WERI-Rb-1 (cell line): ENCODE measurements around the gene HAL.

Experiments used
- DNase-seq: peaks from one replicate; pipeline ENCODE4 v3.0.0-alpha.2; 2020
- H3K27ac ChIP-seq: fragments of 250-450 bp; sonication (Bioruptor Pico); 2 replicates; pipeline ENCODE4 v1.5.1; 2020; ENCODE audit warnings: mild to moderate bottlenecking, moderate library complexity
- H3K27me3 ChIP-seq: fragments of 250-450 bp; sonication (Bioruptor Pico); 2 replicates; pipeline ENCODE4 v1.5.1; 2021; ENCODE audit warnings: mild to moderate bottlenecking, low read depth, moderate library complexity; ENCODE audit not compliant: insufficient read depth, severe bottlenecking
- H3K36me3 ChIP-seq: fragments of 250-450 bp; sonication (Bioruptor Pico); 2 replicates; pipeline ENCODE4 v1.5.1; 2020; ENCODE audit warnings: mild to moderate bottlenecking, moderate library complexity
- H3K4me3 ChIP-seq: 2 replicates; pipeline ENCODE4 v1.5.1; 2011; ENCODE audit warnings: low read depth, mild to moderate bottlenecking, control low read depth, low read length
- H3K9me3 ChIP-seq: fragments of 250-450 bp; sonication (Bioruptor Pico); 2 replicates; pipeline ENCODE4 v1.5.1; 2021; ENCODE audit warnings: mild to moderate bottlenecking, moderate library complexity; ENCODE audit not compliant: severe bottlenecking
- TF ChIP-seq, protein P1 (sequence below): IDR thresholded peaks from 2 replicates; pipeline ENCODE4 v1.5.1; 2011; ENCODE audit warnings: low read depth, mild to moderate bottlenecking, control low read depth, inconsistent platforms, low read length

HAL gene

DNA sequence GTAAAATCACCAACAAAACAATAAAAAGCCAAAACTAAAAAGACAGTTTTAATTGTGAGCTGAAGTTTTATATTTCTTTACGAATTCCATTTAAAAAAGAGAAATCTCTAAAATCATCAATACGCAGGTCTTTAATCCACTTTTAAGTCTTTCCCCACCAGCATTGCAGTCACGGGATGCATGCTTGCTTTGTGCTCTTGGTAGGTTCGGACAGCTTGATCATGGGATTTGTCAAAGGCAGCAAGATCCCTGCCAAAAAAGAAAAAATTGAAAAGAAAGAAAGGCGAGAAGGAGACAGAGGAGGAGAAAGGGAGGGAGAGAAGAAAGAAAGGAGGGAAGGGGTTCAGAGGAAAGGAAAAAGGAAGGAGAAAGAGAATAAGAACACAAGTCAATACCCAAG is 4.7 kb upstream of the HAL start:
- H3K27me3 ChIP-seq: no peaks in the 10 kb centered on the region
- peaks cover 7% of the 10 kb centered on the region; the same call in 1 of the 2 replicates for H3K36me3 ChIP-seq

DNA sequence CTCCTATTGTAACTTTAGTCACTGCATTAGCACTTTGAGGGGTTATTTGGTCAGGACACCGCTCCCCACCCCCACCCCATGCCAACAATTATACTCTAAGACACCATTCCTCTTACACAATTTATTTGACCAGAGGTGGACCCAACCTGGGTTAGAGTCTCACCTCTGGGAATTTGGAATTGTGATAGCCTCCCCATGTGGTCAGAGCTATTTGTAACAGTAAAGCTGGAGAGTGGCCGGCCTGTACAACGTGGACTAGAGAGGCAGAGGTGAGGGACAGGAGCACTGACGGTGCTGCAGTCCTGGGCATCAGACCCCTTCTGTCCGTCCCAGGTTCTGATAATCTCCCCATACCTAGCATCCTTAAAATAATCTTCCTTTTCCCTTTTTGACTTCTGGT is 3.3 kb upstream of the HAL start:
- H3K27ac ChIP-seq: no peak overlapping the region
- no peak overlapping the region for H3K4me3 ChIP-seq
- H3K9me3 ChIP-seq: no peaks in the 10 kb centered on the region
- TF ChIP-seq, protein P1, sequence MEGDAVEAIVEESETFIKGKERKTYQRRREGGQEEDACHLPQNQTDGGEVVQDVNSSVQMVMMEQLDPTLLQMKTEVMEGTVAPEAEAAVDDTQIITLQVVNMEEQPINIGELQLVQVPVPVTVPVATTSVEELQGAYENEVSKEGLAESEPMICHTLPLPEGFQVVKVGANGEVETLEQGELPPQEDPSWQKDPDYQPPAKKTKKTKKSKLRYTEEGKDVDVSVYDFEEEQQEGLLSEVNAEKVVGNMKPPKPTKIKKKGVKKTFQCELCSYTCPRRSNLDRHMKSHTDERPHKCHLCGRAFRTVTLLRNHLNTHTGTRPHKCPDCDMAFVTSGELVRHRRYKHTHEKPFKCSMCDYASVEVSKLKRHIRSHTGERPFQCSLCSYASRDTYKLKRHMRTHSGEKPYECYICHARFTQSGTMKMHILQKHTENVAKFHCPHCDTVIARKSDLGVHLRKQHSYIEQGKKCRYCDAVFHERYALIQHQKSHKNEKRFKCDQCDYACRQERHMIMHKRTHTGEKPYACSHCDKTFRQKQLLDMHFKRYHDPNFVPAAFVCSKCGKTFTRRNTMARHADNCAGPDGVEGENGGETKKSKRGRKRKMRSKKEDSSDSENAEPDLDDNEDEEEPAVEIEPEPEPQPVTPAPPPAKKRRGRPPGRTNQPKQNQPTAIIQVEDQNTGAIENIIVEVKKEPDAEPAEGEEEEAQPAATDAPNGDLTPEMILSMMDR: no peak
- DNase-seq: no peak
- no peaks in the 10 kb centered on the region for H3K36me3 ChIP-seq
- H3K27me3 ChIP-seq: no peaks in the 10 kb centered on the region

More for the DNA sequence above, 4.7 kb upstream of the HAL start:
- Histone ChIP-seq H3K4me3 (no peak overlapping the region), H3K9me3 (no peaks in the 10 kb centered on the region), H3K27ac (no peak overlapping the region)
- TF ChIP-seq, protein P1: no peak
- no peak for DNase-seq

DNA sequence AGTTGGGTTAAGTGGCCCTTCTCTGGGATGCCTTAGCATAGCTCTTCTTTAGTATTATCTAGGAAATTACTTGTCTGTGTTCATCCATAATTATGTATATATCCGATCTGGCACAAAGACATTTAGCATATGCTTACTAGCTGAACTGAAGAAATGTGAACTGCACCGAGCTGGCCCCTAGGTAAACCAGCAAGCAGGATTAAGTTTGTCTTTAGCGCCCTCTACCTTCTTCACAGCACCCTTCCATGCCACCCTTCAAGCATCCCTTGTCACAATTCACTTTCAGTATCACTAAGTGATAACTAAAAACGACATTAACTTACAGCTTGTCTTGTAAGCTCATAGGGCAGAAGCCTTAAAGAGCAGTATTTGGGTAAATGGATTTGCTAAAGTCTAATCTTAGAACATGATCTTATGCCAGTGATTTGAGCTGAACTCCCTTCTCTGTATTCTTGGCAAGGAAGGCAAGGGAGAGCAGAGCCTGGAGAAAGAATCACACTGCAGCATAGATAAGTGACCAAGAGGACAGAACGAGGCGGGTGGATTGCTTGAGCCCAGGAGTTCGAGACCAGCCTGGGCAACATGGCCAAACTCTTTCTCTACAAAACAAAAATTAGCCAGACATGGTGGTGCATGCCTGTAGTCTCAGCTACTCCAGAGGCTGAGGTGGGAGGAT is 2.6 kb upstream of the HAL start:
- Histone ChIP-seq H3K4me3 (no peak overlapping the region), H3K27me3 (no peaks in the 10 kb centered on the region), H3K9me3 (no peaks in the 10 kb centered on the region), H3K27ac (no peak overlapping the region), H3K36me3 (no peaks in the 10 kb centered on the region)
- TF ChIP-seq, protein P1: peak; percentile 74
- DNase-seq: peak; percentile 53

DNA sequence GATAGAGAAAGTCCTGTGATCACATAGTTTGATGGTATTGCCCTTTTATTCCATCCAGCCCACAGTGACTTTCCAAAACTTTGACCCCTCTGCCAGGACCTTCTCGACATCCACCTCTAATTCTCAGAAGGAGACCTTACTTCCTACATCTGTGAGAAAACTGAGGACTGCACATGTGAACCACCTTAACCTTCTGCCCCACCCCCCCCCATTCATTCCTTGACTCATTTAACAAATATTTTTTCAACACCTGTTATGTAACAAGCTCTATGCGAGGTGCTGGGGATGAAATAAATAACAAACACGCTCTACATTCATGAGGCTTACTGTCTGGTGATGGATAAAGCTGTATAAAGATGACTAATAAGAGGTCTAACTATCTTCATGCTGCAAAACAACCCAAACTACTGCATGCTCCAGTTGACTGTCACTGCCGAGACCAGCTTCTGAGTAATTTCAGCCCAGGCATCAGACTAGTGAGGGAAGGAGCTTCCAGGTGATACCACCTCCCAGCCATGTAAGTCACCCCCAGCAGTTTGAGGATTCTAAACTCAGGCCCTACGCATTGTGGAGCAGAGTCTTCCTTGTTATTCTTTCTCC is 1.9 kb upstream of the HAL start:
- Histone ChIP-seq H3K4me3 (no peak overlapping the region), H3K27me3 (no peaks in the 10 kb centered on the region), H3K36me3 (no peaks in the 10 kb centered on the region), H3K9me3 (no peaks in the 10 kb centered on the region), H3K27ac (no peak overlapping the region)
- TF ChIP-seq, protein P1: no peak
- DNase-seq: no peak

DNA sequence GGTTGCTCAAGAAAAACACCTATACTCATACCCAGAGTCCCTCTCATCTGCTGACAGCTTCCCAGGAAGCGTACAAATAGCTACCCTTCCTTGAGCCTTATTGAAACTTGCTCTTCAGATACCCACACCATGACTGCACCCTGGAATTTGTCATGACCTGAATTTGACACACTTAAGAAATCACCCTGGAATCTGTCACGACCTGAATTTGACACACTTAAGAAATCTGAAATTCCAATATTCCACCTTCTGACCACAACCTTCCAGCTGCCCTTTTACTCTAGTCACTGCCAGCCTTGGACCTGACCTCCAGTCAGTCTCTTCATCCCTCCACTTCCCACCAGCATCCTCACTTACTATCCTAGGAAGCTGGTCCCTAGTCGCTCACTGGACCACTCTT is 1.1 kb upstream of the HAL start:
- DNase-seq: no peak
- TF ChIP-seq, protein P1: no peak
- Histone ChIP-seq H3K27me3 (no peaks in the 10 kb centered on the region), H3K9me3 (no peaks in the 10 kb centered on the region), H3K36me3 (no peaks in the 10 kb centered on the region), H3K4me3 (no peak overlapping the region), H3K27ac (no peak overlapping the region)
